Neuronal stem cell (in vitro differentiated cells): ENCODE results near the gene DSTYK.

Source experiments
- DNase-seq: peaks from one replicate; pipeline ENCODE4 v3.0.0-alpha.2; 2013; ENCODE audit warnings: low spot score
- H2AFZ ChIP-seq: one replicate; pipeline ENCODE4 v1.6.1; 2013; ENCODE audit warnings: mild to moderate bottlenecking, low read length, inconsistent platforms
- H2AK5ac ChIP-seq: 2 replicates; pipeline ENCODE4 v1.6.1; 2013; ENCODE audit warnings: low read depth, mild to moderate bottlenecking, inconsistent platforms, low read length, moderate library complexity, mixed read lengths
- H2BK120ac ChIP-seq: 2 replicates; pipeline ENCODE4 v1.6.1; 2013; ENCODE audit warnings: low read depth, mild to moderate bottlenecking, inconsistent platforms, low read length, moderate library complexity, mixed read lengths
- H2BK12ac ChIP-seq: one replicate; pipeline ENCODE4 v1.6.1; 2013; ENCODE audit warnings: low read length, inconsistent platforms
- H2BK15ac ChIP-seq: 2 replicates; pipeline ENCODE4 v1.6.1; 2013; ENCODE audit warnings: mild to moderate bottlenecking, low read length, inconsistent platforms, mixed read lengths
- H2BK5ac ChIP-seq: one replicate; pipeline ENCODE4 v1.6.1; 2013; ENCODE audit warnings: inconsistent platforms, mild to moderate bottlenecking, low read length, moderate library complexity
- H3K14ac ChIP-seq: one replicate; pipeline ENCODE4 v1.6.1; 2013; ENCODE audit warnings: low read length, inconsistent platforms
- H3K18ac ChIP-seq: 2 replicates; pipeline ENCODE4 v1.6.1; 2013; ENCODE audit warnings: low read length, inconsistent platforms
- H3K23ac ChIP-seq: 2 replicates; pipeline ENCODE4 v1.6.1; 2013; ENCODE audit warnings: low read depth, mild to moderate bottlenecking, mixed read lengths, low read length, inconsistent platforms; ENCODE audit not compliant: poor library complexity
- H3K27ac ChIP-seq: replicated peaks from 3 replicates; pipeline ENCODE4 v1.5.1; 2013; ENCODE audit warnings: low read length, inconsistent platforms
- H3K27me3 ChIP-seq, 3 experiments: 2 replicates each; pipeline ENCODE4 v1.6.1; 2013; ENCODE audit warnings: low read length in 3 of 3, mild to moderate bottlenecking in 2 of 3, inconsistent platforms in 1 of 3, low read depth in 1 of 3, mixed read lengths in 1 of 3, moderate library complexity in 1 of 3; ENCODE audit not compliant: control insufficient read depth in 3 of 3, insufficient read depth in 3 of 3
- H3K36me3 ChIP-seq, 2 donors: replicated peaks in 1 of 2; 2 replicates each; pipeline ENCODE4 v1.6.1; 2013; ENCODE audit warnings: low read length in 2 of 2; ENCODE audit not compliant: control insufficient read depth in 2 of 2, insufficient read depth in 2 of 2
- H3K4ac ChIP-seq: 2 replicates; pipeline ENCODE4 v1.6.1; 2013; ENCODE audit warnings: inconsistent platforms, mild to moderate bottlenecking, low read length, moderate library complexity
- H3K4me1 ChIP-seq, 2 donors: 1 replicate in 1 of 2; 2 replicates in 1 of 2; pipeline ENCODE4 v1.6.1; 2013; ENCODE audit warnings: low read length in 2 of 2, low read depth in 1 of 2; ENCODE audit not compliant: control insufficient read depth in 2 of 2, insufficient read depth in 1 of 2
- H3K4me2 ChIP-seq: one replicate; pipeline ENCODE4 v1.6.1; 2013; ENCODE audit warnings: mild to moderate bottlenecking, low read length, inconsistent platforms; ENCODE audit not compliant: insufficient read depth, poor library complexity, severe bottlenecking
- H3K4me3 ChIP-seq, 2 donors: 2 replicates each; pipeline ENCODE4 v1.5.1; 2013; ENCODE audit warnings: low read length in 2 of 2, mild to moderate bottlenecking in 2 of 2, inconsistent platforms in 1 of 2, moderate library complexity in 1 of 2
- H3K79me1 ChIP-seq: one replicate; pipeline ENCODE4 v1.6.1; 2013; ENCODE audit warnings: low read depth, mild to moderate bottlenecking, inconsistent platforms, low read length, moderate library complexity
- H3K9ac ChIP-seq: one replicate; pipeline ENCODE4 v1.6.1; 2013; ENCODE audit warnings: mild to moderate bottlenecking, low read depth, low read length, inconsistent platforms; ENCODE audit not compliant: poor library complexity
- H3K9me3 ChIP-seq, 2 donors: replicated peaks in 1 of 2; 2 replicates each; pipeline versions ENCODE3 to v1.6.1; 2013; ENCODE audit warnings: low read length in 2 of 2, mild to moderate bottlenecking in 2 of 2, inconsistent platforms in 1 of 2, low read depth in 1 of 2, mixed read lengths in 1 of 2, moderate library complexity in 1 of 2; ENCODE audit not compliant: control insufficient read depth in 2 of 2, insufficient read depth in 1 of 2
- H4K8ac ChIP-seq: one replicate; pipeline ENCODE4 v1.6.1; 2013; ENCODE audit warnings: low read depth, mild to moderate bottlenecking, inconsistent platforms, low read length, moderate library complexity
- H4K91ac ChIP-seq: one replicate; pipeline ENCODE4 v1.6.1; 2013; ENCODE audit warnings: low read length, low read depth, mild to moderate bottlenecking, inconsistent platforms; ENCODE audit not compliant: poor library complexity

The DSTYK gene

GRCh38 chr1:205095422-205095821, 116.1 kb downstream of the DSTYK start:
- H3K18ac ChIP-seq: no peak overlapping the region
- H2AFZ ChIP-seq: no peak overlapping the region
- H3K79me1 ChIP-seq: no peaks in the 10 kb centered on the region
- no peak overlapping the region for H2BK12ac ChIP-seq
- H4K91ac ChIP-seq: no peak overlapping the region
- no peaks in the 10 kb centered on the region for H3K4me1 ChIP-seq
- H3K4me2 ChIP-seq: no peak overlapping the region
- no peak overlapping the region for H2AK5ac ChIP-seq
- H3K4me3 ChIP-seq: no peak overlapping the region
- H2BK120ac ChIP-seq: no peak overlapping the region
- H3K36me3 ChIP-seq: peaks cover 26 to 97% of the 10 kb centered on the region in 2 donors
- H3K9ac ChIP-seq: no peak overlapping the region
- H2BK15ac ChIP-seq: no peak overlapping the region
- H3K27me3 ChIP-seq: no peaks in the 10 kb centered on the region
- H3K14ac ChIP-seq: no peak overlapping the region
- H4K8ac ChIP-seq: no peak overlapping the region
- no peak for DNase-seq
- no peaks in the 10 kb centered on the region for H3K9me3 ChIP-seq
- no peak overlapping the region for H3K27ac ChIP-seq
- no peak overlapping the region for H2BK5ac ChIP-seq
- H3K23ac ChIP-seq: no peak overlapping the region
- no peak overlapping the region for H3K4ac ChIP-seq
